ENCODE results near the gene SLC44A3.

SLC44A3 gene, protein sequence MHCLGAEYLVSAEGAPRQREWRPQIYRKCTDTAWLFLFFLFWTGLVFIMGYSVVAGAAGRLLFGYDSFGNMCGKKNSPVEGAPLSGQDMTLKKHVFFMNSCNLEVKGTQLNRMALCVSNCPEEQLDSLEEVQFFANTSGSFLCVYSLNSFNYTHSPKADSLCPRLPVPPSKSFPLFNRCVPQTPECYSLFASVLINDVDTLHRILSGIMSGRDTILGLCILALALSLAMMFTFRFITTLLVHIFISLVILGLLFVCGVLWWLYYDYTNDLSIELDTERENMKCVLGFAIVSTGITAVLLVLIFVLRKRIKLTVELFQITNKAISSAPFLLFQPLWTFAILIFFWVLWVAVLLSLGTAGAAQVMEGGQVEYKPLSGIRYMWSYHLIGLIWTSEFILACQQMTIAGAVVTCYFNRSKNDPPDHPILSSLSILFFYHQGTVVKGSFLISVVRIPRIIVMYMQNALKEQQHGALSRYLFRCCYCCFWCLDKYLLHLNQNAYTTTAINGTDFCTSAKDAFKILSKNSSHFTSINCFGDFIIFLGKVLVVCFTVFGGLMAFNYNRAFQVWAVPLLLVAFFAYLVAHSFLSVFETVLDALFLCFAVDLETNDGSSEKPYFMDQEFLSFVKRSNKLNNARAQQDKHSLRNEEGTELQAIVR

DNA sequence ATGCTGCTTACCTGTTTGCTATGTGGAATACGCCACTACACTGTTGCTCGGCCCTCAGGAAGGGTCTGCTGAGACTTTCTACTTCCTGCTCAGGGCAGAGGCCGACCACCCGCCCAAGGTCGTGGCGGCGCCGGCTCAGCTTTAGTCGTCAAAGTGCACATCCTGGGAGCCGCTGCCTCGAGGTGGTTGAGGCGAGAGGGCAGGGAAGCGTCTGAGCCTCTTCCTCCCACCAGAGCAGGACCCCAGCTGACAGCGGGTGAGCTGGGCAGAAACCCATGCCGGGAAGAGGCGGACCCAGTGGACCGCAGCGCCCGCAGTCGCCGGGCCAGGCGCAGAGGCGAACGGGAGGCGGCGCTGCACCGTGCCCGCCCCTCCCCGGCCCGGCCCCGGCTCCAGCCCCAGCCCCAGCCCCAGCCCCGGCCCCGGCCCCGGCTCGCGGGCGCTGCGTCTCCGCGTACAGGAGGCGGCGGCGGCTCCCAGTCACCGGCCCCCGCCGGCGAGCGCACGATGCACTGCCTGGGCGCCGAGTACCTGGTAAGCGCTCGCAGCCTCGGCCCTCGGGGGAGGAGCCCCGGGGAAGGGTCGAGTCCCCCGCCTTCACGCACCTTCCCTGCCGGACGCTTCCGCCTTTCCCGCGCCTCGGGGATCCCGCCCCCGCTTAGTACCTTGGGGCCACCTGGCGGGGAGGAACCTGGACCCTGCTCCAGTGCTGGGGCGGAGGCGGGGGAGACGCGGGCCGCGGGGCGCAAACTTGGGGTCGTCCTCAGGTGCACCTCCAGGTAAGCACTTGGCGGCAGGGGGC, at the start of gene SLC44A3:
Gene SLC44A3, plus strand, starts transcription at position 413 of the 802 bp plus-strand sequence. Its CDS starts 95 bp downstream, at position 508.
- no peak for DNase-seq (ENCODE audit: low read depth in 2 of 2)

DNA sequence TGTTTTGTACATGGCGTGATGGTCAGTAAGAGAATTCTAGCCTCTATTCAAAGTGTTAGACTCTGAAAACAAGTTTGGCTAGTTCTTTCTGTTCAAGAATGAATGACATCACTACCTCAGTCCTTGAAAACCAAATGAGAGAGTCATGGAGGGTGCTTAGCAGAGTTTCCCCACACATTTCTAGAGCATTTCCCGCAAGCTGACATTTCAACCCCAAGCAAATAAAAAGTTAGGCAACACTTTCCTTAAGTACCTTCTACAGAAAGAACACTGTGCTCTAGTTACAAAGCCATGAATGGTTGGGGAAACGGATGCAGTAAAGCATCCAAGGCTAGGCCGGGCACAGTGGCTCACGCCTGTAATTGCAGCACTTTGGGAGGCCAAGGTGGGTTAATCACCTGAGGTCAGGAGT, 47.9 kb upstream of the SLC44A3 start:
- no peak for DNase-seq (ENCODE audit: low read depth in 2 of 2)

DNA sequence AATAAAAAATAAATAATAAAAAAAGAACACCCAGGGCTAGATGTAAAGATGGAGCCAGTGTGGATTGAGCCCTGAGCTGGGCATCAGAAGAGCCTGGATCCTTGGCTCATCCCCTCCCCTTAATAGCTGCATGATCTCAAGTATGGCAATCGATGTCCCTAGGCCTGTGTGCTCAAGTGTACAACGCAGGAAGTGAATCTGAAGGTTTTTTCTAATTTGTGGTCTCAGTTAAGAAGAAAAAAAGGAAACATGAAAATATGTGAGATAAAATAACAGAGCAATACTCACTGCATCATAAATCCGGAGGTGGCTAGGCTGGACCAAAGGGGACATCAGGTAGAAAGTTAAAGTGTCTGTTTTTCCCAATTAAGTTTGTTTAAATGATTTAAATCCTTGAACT, 47.3 kb upstream of the SLC44A3 start:
- no peak for DNase-seq (ENCODE audit: low read depth in 2 of 2)

DNA sequence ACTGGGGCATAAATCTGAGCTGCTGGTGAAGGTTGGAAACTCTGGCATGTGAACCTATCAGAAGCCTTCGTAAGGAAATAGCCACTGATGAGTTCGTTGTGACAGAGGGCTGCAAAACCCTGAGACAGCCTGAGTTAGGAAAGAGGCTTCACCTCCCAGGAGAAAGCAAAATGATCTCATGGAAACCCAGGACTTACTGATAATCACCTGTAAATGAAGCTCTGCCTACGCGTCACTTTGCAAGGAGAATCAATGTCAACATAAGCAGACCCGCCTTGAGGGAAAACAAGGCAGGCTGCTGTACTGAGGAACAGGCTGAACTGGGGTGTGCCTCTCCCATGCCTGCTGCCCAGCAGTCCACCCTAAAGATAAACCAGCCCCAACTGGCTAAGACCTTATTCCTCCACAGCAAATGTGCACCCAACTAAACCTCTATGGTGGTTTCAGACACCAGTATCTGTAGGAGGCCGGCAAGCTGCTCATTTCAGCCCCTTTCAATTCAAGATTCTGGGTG, 46.8 kb upstream of the SLC44A3 start:
- DNase-seq (ENCODE audit: low read depth in 2 of 2) = no peak

DNA sequence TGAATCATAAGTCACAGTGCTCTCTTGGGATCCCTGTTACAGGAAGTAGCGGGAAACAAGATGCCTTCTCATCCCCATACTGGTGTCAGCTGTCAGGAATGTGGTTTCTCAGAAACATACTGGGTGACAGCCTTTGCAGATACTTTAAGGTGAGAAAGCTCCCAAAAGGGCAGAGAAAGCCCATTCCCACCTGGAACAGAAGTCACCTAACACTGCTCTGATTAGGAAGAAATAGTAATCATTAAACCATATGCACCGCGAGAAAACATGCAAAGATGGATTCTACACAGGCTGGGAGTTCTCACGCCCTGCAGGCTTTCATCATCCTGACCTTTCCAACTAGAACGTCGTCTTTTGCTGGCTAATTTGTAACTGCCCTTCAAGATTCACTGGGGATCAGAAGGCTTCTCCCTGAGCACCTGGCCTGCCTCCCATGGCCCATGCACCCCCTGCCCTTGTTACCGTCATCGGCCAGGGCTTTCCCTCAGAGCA, 46.2 kb upstream of the SLC44A3 start:
- no peak for DNase-seq (ENCODE audit: low read depth in 2 of 2)

DNA sequence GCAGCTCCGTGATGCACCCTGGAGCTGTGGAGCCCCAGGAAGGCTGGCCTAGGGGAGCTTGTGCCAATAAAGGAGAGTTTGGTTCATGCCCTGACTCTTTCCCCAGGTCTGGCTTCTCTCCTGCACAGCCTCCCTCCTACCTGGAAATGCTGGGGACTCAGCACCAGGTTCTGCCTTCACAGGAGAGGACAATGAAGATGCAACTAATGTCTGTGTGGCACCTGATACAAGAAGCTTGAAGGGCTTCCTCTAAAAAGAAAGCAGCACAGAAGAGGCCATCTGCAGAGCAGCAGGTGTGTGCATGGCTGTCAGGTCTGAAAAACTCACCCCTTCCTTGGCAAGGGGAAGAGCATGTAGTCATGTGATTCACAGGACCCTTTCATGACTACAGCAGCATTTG, 43.7 kb upstream of the SLC44A3 start:
- DNase-seq (ENCODE audit: low read depth in 2 of 2) = no peak

DNA sequence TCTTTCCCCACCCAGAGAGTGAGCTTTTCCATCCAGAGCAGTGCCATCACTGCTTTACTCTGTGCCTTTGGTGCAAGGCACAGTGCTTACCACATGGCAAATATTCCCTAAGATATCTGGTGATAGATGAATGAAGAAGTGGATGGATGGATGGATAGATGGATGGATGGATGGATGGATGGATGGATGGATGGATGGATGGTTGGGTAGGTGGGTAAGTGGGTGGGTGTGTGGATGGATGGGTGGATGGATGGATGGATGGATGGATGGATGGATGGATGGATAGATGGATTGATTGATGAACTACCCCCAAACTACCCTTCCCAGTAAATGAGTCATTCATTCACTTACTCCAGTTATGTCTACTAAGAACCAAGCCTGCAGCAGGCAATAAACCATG, 42.9 kb upstream of the SLC44A3 start:
- DNase-seq (ENCODE audit: low read depth in 2 of 2) = no peak

DNA sequence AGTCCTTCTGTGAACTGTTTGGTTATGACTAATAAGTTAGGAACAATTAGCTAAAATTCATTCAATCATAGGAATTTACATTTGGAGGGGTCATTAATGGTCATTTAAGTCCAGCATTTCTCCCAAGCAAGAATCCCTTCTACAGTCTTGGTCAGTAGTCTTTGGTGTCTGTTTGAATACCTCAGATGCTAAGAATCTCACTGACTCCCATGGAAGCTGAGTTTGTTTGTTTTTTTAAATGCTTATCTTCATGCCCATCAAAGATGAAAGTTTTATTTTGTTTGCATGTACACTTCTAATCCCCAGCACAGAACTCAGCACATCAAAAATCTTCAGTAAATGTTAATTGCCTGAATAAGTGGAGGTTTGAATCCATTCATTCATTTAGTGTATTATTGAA, 41.3 kb upstream of the SLC44A3 start:
- DNase-seq (ENCODE audit: low read depth in 2 of 2) = no peak

DNA sequence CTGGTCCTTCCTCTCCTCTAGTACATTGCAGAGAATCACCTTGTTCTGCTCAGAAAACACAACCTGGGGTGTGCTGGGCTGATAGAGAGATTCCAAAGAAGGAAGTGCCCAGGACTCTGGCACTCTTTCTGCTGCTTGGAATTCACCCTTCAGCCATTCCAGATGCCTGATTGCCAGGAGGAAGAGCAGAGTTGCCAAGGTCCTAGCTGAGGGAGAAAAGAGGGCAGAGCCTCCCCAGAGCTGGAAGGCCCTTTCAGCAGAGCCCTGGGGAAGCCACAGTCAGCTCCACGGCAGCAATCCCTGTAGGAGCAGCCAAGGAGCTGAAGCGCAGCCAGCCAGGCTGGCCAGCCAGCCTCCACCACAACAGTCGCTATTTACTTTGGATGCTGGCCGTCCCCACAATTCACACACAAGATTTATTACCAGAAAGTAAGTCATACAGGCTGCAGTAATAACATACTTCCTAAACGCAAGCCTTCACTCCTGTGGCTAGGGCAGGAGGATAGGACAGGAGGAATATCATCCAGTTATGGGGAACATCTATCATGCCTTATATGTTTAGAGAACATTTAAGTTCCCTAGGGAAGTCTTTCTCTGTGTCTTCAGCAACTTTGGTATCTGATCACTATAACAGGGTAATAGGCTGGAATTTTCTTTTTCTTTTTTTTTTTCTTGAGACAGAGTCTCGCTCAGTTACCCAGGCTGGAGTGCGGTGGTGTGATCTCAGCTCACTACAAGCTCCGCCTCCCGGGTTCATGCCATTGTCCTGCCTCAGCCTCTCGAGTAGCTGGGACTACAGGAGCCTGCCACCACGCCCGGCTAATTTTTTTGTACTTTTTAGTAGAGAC, 36.6 kb upstream of the SLC44A3 start:
- DNase-seq (ENCODE audit: low read depth in 2 of 2) = no peak

DNA sequence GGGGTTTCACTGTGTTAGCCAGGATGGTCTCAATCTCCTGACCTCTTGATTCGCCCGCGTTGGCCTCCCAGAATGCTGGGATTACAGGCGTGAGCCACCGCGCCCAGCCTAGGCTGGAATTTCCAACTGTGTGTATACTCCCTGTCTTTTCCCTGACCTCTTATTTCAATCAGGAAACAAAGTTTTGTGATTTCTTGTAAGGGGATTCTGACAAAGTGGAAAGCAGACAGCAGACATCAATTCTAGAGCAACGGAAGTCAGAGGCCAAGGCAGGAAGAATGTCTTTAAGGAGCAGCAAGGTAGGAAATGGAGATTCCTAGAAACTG, 36.0 kb upstream of the SLC44A3 start:
- no peak for DNase-seq (ENCODE audit: low read depth in 2 of 2)

DNA sequence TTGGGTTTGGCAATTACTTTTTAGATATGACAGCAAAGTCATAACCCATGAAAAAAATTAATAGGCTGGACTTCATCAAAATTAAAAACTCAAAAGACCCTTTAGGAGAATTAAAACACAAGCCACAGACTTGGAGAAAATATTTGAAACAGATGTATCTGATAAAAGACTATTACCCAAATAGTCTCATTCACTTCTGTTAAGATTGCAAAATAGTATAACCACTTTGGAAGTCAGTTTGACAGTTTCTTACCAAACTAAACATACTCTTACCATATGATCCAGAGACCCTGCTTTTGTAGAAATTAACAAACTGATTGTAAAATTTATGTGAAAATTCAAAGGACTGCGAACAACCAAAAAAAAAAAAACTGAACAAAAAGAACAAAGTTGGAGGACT, 32.5 kb upstream of the SLC44A3 start:
- no peak for DNase-seq (ENCODE audit: low read depth in 2 of 2)

DNA sequence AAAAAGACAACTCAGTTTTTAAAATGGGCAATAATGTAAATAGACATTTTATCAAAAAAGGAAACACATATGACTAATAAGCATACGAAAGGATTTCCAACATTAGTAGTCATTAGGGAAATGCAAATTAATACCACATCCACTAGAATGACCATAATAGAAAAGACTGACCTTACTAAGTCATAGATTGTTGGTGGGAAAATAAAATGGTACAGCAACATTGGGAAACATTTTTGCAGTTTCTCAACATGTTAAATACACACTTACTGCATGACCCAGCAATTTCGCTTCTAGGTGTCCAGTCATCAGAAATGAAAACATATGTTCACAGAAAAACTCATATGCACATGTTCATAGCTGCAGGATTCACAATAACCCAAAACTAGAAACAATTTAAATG, 29.9 kb upstream of the SLC44A3 start:
- DNase-seq (ENCODE audit: low read depth in 2 of 2) = no peak

DNA sequence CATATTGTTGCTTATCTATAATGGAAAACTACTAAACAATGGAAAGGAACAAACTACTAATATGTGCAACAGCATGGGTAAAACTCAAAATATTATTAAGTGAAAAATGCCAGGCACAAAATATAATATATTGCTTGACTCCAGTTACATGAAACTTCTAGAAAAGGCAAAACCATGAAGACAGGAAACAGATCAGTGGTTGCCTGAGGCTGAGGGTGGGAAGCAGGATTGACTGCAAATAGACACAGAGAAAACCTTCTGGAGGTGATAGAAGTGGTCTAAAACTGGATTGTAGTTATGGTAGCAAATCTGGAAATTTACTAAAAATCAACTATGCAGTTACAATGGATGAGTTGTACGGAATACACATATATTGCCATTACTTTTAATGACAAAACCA, 29.5 kb upstream of the SLC44A3 start:
- DNase-seq (ENCODE audit: low read depth in 2 of 2) = no peak

DNA sequence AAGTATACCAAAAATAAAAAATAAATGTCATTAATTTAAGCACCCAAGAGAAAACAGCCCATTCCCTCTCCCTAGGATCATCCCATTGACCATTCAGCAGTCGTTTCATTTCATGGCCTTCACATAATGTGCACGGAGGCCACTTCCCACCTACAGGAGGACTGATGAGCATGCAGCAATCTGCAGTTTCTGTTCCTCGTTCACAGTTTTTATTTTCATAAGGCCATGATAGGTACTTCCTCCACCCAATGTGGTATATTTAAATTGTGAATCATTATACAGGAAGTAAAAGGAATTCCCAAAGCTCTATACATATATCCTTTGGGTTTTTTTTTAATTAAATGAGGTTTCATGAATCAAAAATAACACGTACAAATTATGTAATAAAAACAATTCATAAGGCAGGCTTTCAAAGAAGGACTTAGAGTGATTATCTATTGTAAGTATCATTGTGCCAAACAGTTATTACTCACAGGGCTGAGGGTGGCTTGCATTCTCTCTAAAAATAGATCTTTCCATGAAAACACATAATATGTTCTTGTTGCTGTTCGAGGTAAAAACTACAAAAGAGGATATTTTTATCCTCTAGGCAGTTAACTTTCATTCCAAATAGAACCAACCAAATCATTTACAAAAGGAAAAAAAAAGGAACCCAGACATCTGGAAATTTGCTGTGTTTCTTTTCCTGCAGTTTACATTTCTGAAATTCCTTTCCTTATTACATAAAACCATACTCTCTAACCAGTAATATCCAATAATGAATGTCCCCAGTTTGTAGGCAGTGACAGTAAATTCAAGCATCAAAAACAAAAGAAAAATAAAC, 27.5 kb upstream of the SLC44A3 start:
- no peak for DNase-seq (ENCODE audit: low read depth in 2 of 2)

DNA sequence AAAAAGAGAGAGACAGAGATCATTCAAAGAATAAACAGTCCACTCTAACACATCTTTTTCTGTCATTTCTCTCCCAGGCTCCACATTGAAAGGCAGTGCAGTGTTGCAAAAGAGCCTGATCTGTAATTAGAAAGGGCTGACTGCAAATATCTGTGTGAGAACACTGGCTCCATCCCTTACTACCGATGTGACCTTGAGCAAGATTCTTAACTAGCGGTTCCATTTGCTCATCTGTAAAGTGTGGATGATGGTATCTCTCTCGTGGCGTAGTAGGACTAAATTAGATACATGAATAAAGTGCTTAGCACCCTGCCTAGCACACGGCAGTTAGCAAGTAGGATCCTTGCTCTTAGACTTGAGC, 26.9 kb upstream of the SLC44A3 start:
- no peak for DNase-seq (ENCODE audit: low read depth in 2 of 2)

DNA sequence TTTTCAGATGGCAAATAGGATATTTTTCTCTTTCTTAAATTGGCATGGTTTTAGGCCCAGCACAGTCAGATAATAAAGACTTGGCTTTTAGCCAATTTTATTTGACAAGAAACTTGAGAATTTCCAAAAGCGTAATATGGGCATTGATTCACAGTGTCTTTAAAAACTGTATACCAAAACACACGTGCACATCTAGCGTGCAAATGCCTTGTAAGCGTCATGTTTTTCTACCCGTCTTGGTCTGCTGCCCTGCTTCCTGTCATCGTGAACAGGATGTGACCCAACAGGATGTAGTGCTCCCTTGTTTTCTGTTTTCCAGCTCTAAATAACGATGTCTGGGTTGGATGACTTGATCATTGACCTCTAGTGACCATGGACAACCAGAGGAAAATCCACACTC, 24.7 kb upstream of the SLC44A3 start:
- DNase-seq (ENCODE audit: low read depth in 2 of 2) = no peak

DNA sequence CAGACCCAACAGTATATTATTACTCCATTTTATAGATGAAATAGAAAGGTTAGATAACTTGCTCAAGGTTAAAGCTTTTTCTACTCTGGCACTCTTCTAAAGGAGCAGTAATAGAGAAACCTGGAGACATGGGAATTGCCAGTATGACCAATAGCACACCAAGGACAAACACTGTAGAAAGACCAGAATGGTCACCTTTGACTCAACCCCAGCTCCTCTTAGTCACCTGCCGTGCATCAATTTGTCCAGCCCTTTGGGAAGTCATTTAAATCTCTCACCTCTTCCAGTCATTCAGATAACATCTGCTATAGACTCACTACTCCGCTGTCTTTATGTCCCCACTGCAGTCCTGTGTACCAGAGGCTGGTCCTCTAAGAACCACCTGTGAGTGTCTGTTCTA, 23.9 kb upstream of the SLC44A3 start:
- no peak for DNase-seq (ENCODE audit: low read depth in 2 of 2)

DNA sequence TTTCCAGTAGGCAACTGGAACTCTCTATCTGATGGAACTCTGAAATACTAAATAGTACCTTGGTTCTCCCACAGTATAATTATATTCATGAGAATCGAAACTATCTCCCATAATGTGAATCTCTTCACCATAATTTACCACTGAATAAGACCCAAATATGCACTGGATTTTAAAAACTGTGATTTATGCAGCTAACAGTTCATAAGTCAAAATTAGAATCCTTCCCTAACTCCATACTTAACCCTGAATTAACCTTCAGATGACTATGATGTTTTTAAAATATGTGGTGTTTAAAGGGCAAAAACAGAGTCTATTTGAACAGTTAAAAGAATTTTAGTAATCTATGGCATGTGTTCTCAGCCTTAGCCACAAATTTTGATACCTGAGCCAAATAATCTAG, 22.9 kb upstream of the SLC44A3 start:
- no peak for DNase-seq (ENCODE audit: low read depth in 2 of 2)

DNA sequence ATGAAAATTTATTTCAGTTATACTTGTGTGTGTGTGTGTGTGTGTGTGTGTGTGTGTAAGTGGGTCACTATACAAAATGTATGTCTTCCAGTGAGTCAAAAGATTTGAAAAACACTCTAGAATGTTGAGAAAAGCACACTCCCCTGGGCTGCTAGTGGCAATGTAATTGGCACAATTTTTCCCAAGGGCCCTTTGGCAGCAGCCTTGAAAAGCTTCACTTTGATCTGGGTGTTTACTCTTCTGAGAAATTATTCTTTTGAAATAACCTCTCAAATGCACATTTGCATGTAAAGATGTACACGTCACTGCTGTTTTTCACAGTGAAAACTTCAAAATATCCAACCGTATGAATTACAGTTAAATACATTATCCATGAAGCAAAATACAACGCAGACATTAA, 22.1 kb upstream of the SLC44A3 start:
- no peak for DNase-seq (ENCODE audit: low read depth in 2 of 2)

DNA sequence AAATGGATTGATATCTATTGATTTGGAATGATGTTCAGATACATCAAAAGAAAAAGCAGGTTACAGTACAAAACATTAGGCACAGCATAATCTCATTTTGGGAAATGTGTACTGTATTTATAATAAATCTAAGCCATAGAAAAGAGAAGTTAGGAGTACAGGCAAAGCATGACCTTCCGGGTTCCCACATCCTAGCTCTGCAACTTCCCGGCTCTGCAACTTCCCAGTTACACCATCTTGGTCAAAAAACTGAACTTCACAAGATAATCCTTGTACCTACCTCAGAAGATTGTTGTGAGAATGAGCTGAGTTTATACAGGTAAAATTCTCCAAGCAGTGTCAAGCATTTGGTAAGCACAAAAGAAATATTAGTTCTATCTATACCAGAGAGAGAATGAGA, 21.7 kb upstream of the SLC44A3 start:
- DNase-seq (ENCODE audit: low read depth in 2 of 2) = no peak

DNA sequence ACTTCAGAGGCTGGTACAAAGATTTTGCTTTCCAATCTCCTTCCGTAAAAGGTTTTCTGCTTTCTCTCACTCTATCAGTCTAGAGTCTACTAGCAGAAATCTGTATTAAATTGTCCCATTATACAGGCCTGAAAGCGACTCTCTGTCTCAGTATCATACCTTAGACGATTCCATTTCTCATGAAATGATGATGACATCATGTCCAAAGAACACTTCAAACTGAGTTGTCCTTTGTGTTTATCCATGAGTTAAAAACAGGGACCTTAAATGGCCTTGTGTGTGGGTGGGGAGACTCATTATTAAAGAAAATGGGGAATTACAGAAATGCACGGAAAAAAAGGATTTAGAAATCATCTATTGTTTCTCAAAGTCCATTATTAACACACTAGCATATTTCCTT, 21.0 kb upstream of the SLC44A3 start:
- no peak for DNase-seq (ENCODE audit: low read depth in 2 of 2)
